Measurements from ENCODE around the gene CR2. TPM values are rescaled to one million over a fixed set of nuclear protein-coding genes. Genes with fewer than 3 reads are reported as not detected.
"Not testable (repeated sequence)": the region's sequence is repeated elsewhere in the genome, so short reads cannot be mapped to it uniquely, and the experiment has no call there.

CR2 gene
- total RNA-seq, 2 donors from 2014 or later: 0.05 to 0.35 TPM

DNA sequence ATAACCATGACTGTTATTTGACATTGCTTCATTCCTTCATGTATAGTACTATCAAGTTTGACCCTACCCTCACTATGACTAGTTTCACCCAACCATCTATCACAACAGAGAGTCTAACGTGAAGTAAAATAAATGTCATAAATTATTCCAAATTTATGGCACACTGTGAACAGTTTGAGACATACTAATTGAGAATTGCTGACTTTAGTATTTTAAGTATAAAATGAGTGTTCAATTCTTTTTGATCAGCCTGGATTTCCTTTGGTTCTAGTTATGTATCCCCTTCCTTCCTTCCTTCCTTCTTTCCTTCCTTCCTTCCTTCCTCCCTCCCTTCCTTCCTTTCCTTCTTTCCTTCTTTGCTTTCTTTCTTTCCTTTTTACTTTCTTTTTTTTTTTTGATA, 56.3 kb downstream of the CR2 start:
- Histone ChIP-seq H3K4me1 (no peaks in the 10 kb centered on the region), H3K27me3 (no peaks in the 10 kb centered on the region), H3K4me3 (no peak overlapping the region), H3K9me3 (no peaks in the 10 kb centered on the region), H3K27ac (no peak overlapping the region), H3K9ac (ENCODE audit: low read depth in 2 of 2, low read length in 2 of 2) (no peak overlapping the region), H3K36me3 (no peaks in the 10 kb centered on the region)
- TF ChIP-seq, protein P1, sequence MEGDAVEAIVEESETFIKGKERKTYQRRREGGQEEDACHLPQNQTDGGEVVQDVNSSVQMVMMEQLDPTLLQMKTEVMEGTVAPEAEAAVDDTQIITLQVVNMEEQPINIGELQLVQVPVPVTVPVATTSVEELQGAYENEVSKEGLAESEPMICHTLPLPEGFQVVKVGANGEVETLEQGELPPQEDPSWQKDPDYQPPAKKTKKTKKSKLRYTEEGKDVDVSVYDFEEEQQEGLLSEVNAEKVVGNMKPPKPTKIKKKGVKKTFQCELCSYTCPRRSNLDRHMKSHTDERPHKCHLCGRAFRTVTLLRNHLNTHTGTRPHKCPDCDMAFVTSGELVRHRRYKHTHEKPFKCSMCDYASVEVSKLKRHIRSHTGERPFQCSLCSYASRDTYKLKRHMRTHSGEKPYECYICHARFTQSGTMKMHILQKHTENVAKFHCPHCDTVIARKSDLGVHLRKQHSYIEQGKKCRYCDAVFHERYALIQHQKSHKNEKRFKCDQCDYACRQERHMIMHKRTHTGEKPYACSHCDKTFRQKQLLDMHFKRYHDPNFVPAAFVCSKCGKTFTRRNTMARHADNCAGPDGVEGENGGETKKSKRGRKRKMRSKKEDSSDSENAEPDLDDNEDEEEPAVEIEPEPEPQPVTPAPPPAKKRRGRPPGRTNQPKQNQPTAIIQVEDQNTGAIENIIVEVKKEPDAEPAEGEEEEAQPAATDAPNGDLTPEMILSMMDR (IDR thresholded peaks at IDR 0.05): no peak
- intact Hi-C loops (cut with DNase I): no loop called here
- no peak for DNase-seq

DNA sequence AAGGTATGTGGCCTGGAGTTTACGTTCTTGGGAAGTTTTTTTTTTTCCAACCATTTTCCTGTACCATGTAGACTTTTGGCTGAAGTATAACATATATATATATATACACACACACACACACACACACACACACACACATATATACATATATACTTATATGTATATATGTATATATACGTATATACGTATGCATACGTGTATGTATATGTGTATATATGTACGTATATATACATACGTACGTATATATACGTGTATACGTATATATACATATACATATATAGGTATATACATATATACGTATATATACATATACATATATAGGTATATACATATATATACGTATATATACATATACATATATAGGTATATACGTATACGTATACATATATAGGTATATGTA, 60.8 kb downstream of the CR2 start:
- no peak for DNase-seq
- TF ChIP-seq, protein P1 (IDR thresholded peaks at IDR 0.05): no peak
- no peaks in the 10 kb centered on the region for H3K27me3 ChIP-seq
- no peaks in the 10 kb centered on the region for H3K36me3 ChIP-seq
- no peaks in the 10 kb centered on the region for H3K4me1 ChIP-seq
- no peaks in the 10 kb centered on the region for H3K9me3 ChIP-seq
- H3K9ac ChIP-seq (ENCODE audit: low read depth in 2 of 2, low read length in 2 of 2): no peak overlapping the region
- intact Hi-C loops (cut with DNase I): no loop called here
- H3K4me3 ChIP-seq: no peak overlapping the region
- no peak overlapping the region for H3K27ac ChIP-seq

DNA sequence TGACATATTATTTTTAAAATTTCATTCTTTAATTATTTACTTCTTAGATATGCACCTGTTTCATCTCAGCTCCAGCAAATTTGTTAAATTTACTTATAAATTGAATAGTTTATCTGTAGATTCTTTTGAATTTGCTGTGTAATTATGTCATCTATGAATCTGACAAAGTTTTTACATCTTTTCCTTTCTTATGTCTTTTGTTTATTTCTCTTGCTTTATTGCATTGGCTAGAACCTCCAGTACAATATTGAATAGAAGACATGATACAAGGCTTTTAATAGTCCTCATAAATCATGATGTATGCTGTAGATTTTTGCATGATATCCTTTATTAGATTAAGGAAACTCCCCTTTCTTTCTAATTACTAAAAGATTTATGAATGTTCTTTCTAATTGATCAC, 62.6 kb downstream of the CR2 start:
- H3K36me3 ChIP-seq: no peaks in the 10 kb centered on the region
- H3K9me3 ChIP-seq: no peaks in the 10 kb centered on the region
- H3K27ac ChIP-seq: no peak overlapping the region
- no peak overlapping the region for H3K9ac ChIP-seq (ENCODE audit: low read depth in 2 of 2, low read length in 2 of 2)
- no peak overlapping the region for H3K4me3 ChIP-seq
- TF ChIP-seq, protein P1 (IDR thresholded peaks at IDR 0.05): no peak
- no peaks in the 10 kb centered on the region for H3K4me1 ChIP-seq
- intact Hi-C loops (cut with DNase I): no loop called here
- H3K27me3 ChIP-seq: no peaks in the 10 kb centered on the region
- DNase-seq: no peak

DNA sequence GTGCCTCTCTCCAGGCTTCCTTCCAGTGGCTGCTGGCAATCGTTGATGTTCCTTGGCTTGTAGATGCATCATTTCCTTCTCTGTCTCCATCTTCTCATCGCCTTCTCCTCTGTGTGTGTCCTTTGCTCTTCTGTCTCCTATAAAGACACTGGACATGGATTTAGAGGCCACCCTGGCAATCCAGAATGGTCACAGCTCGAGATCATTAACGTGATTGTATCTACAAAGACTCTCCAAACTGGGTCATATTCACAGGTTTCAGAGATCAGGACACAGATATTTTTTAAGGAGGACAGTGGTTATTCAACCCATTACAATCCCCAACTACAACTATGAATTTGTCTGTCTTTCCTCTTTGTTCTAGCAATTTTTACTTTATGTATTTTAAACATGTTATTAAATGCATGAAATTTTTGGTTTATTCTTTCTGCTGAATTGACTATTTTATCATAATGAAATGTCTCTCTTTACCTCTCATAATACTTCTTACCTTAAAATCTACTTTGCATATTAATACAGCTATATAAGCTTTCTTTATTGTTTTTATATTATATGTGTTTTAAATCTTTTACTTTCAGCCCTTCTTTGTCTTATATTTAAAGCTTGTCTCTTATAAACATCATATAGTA, 64.6 kb downstream of the CR2 start:
- Histone ChIP-seq H3K9ac (ENCODE audit: low read depth in 2 of 2, low read length in 2 of 2) (no peak overlapping the region), H3K27ac (no peak overlapping the region), H3K9me3 (no peaks in the 10 kb centered on the region), H3K27me3 (no peaks in the 10 kb centered on the region), H3K36me3 (no peaks in the 10 kb centered on the region), H3K4me3 (no peak overlapping the region), H3K4me1 (no peaks in the 10 kb centered on the region)
- TF ChIP-seq, protein P1 (IDR thresholded peaks at IDR 0.05): no peak
- intact Hi-C loops (cut with DNase I): no loop called here
- no peak for DNase-seq

DNA sequence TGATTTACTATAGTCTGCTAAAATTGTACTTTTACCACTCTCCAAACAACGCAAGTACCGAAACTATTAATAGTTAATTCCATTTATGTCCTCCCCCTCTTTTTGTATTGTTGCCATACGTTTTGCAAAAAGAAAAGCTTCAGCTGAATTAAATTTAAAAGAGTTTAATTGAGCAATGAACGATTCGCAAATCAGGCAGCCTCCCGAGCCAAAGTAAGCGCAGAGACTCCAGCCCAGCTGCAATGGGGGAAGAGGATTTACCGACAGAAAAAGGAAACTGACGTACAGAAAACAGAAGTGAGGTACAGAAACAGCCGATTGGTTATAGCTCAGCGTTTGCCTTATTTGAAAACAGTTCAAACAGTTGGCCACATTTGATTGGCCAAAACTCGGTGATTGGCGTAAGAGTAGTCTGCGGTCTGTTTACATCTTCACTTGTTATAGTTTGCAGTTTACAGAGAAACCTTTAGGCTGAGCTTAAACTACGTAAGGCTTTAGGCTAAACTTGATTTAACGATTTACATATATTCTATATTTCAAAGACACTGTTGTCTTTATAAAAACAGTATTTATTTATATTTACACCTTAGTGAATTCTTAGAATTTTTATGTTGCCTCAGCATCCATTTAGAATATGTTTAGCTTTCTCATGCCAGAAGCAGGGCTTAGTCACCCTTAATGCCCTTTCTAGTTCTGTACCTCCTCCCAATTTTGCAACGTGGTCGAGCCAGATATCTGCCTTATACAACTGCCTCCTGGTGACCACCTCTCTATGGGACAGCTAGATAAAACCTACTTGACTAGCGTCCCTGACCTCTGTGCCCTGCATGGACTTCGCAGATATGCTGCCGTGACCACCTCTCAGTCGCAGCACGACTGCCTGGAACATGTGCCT, 65.6 kb downstream of the CR2 start:
- no peak for DNase-seq
- H3K9me3 ChIP-seq: no peaks in the 10 kb centered on the region
- TF ChIP-seq, protein P1 (IDR thresholded peaks at IDR 0.05): no peak
- no peaks in the 10 kb centered on the region for H3K36me3 ChIP-seq
- H3K4me1 ChIP-seq: no peaks in the 10 kb centered on the region
- intact Hi-C loops (cut with DNase I): no loop called here
- no peak overlapping the region for H3K27ac ChIP-seq
- H3K4me3 ChIP-seq: no peak overlapping the region
- no peaks in the 10 kb centered on the region for H3K27me3 ChIP-seq
- no peak overlapping the region for H3K9ac ChIP-seq (ENCODE audit: low read depth in 2 of 2, low read length in 2 of 2)

DNA sequence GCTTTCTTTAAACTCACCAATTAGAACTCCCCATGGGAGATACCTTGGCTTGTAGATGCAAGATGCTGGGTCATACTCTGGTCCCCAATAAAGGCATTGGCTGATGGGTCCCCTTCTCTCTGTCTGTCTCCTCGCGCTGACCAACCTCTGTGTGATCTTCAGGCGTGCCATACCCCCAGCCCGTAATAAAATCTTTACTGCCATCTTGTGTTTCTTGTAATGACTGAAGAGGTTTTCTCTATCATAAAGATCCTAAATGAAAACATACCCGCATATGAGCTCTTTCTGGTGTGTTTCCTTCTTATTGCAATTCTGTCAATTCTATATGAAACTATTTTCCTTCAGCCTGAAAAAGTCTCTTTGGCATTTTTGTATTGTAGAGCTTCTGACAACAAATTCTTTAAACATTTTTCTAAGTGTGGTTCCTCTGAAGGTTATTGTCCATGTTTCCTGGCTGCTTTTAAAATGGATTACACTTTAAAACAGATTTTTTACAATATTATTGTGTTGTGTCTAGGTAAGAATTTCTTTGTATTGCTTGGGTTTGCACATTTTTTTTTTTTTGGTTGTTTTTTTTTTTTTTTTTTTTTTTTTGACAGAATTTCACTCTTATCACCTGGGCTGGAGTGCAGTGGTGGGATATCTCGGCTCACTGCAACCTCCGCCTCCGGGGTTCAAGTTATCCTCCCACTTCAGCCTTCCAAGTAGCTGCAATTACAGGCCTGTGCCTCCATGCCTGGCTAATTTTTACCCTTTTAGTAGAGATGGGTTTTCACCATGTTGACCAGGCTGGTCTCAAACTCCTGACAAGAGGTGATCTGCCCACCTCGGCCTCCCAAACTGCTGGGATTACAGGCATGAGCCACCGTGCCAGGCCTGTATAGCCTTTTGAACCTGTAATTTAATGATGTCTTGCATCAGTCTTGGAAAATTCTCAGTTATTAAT, 66.5 kb downstream of the CR2 start:
- H3K9ac ChIP-seq (ENCODE audit: low read depth in 2 of 2, low read length in 2 of 2); H3K4me3 ChIP-seq; H3K9me3 ChIP-seq; H3K27me3 ChIP-seq; H3K27ac ChIP-seq; intact Hi-C loops (cut with DNase I); H3K36me3 ChIP-seq; H3K4me1 ChIP-seq; DNase-seq: not testable (repeated sequence)

DNA sequence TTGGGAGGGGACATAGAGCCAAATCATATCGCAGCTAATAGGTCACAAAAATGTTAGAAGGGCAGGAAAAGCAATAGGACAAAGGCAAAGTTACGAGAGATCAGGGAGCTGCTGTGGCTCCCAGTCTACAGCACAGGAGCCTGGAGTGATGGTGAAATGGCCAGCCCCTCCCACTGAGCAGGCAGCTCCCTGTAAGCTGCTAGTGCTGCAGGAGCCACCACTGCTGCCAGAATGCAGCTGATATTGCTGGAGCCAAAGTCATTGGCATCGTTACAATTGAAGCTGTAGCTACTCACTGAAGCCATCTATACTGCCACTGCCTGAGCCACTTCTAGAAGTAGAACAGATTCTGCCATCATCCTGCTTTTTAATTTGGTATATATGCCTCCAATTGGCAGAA, 71.1 kb downstream of the CR2 start:
- H3K27me3 ChIP-seq; H3K9me3 ChIP-seq; intact Hi-C loops (cut with DNase I); DNase-seq; H3K36me3 ChIP-seq; H3K9ac ChIP-seq (ENCODE audit: low read depth in 2 of 2, low read length in 2 of 2); H3K4me1 ChIP-seq; H3K4me3 ChIP-seq; H3K27ac ChIP-seq: not testable (repeated sequence)

DNA sequence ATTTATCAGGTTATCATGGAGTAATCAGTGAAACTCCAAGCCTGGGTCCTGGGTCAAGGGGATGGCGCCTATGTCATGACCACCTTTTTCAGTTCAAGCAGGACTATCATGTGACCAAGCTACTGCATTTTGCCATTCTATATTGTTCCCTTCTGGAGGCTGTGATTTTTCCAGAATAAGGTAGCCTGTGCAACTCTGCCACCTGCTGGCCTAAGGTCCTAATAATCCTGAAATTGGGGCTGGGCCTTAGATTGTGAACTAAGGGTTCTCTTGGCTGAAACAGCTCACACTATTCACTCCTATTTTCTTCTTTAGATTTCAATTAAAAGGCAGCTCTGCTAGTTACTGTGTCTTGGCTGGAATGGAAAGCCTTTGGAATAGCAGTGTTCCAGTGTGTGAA, 74.3 kb downstream of the CR2 start:
- H3K9ac ChIP-seq (ENCODE audit: low read depth in 2 of 2, low read length in 2 of 2); H3K4me3 ChIP-seq; DNase-seq; H3K9me3 ChIP-seq; H3K36me3 ChIP-seq; H3K27ac ChIP-seq; H3K27me3 ChIP-seq; H3K4me1 ChIP-seq; intact Hi-C loops (cut with DNase I): not testable (repeated sequence)

All from colonic mucosa (tissue), 4 donors.